GM19395 (cell line): ENCODE measurements around the gene KCNE4.
A peak's percentile ranks its signal among the peaks of the same experiment; 100 is the strongest.

Experiments
- ATAC-seq: cut with Tn5 transposase; IDR thresholded peaks from one replicate; pipeline ENCODE4 v1.9.1; 2021; ENCODE audit warnings: mild to moderate bottlenecking, moderate library complexity; ENCODE audit not compliant: unreplicated experiment

KCNE4 gene

GRCh38 chr2:223082706-223083105, 30.7 kb downstream of the KCNE4 start:
- ATAC-seq = no peak

GRCh38 chr2:223083402-223084070, 31.5 kb downstream of the KCNE4 start:
- no peak for ATAC-seq

- ATAC-seq = no peak
Measured at GRCh38 chr2:223084873-223085272, 32.9 kb downstream of the KCNE4 start.

GRCh38 chr2:223086370-223086981, 34.5 kb downstream of the KCNE4 start:
- no peak for ATAC-seq

- ATAC-seq = no peak
Measured at GRCh38 chr2:223087466-223087865, 35.5 kb downstream of the KCNE4 start.

- ATAC-seq = no peak
Measured at GRCh38 chr2:223088866-223089265, 36.9 kb downstream of the KCNE4 start.

- no peak for ATAC-seq
Measured at GRCh38 chr2:223090039-223090438, 38.0 kb downstream of the KCNE4 start.

GRCh38 chr2:223090540-223091235, 38.7 kb downstream of the KCNE4 start:
- ATAC-seq = no peak

- no peak for ATAC-seq
Measured at GRCh38 chr2:223092667-223093066, 40.7 kb downstream of the KCNE4 start.

GRCh38 chr2:223093436-223094241, 41.6 kb downstream of the KCNE4 start:
- ATAC-seq = no peak

GRCh38 chr2:223095207-223095606, 43.2 kb downstream of the KCNE4 start:
- ATAC-seq = peak; percentile 65

- ATAC-seq = no peak
Measured at GRCh38 chr2:223096235-223096970, 44.4 kb downstream of the KCNE4 start.

GRCh38 chr2:223097888-223098383, 45.9 kb downstream of the KCNE4 start:
- ATAC-seq = no peak

GRCh38 chr2:223099561-223099960, 47.6 kb downstream of the KCNE4 start:
- no peak for ATAC-seq

GRCh38 chr2:223100061-223100511, 48.1 kb downstream of the KCNE4 start:
- ATAC-seq = no peak

- peak; percentile 87 for ATAC-seq
Measured at GRCh38 chr2:223101340-223102039, 49.5 kb downstream of the KCNE4 start.

GRCh38 chr2:223102040-223102400, 50.0 kb downstream of the KCNE4 start:
- no peak for ATAC-seq

GRCh38 chr2:223102450-223102849, 50.5 kb downstream of the KCNE4 start:
- ATAC-seq = no peak

GRCh38 chr2:223104336-223105132, 52.5 kb downstream of the KCNE4 start:
- no peak for ATAC-seq
